K562 (cell line): ENCODE data around the gene CNPY4. TPM values are rescaled to one million over a fixed set of nuclear protein-coding genes. Genes with fewer than 3 reads are reported as not detected.
A peak's percentile ranks its signal among the peaks of the same experiment; 100 is the strongest.

Experiments
- BRD4 ChIP-seq: fragments of 200-600 bp; sonication (generic); IDR thresholded peaks from 2 replicates; pipeline ENCODE4 v1.6.1; 2017; ENCODE audit warnings: inconsistent platforms
- CBX2 ChIP-seq: fragments of 200-600 bp; sonication (generic); IDR thresholded peaks from one replicate; pipeline ENCODE4 v1.6.1; 2012; ENCODE audit warnings: mild to moderate bottlenecking, low read length, inconsistent platforms; ENCODE audit not compliant: insufficient read depth, poor library complexity, severe bottlenecking
- CREM ChIP-seq: IDR thresholded peaks from 2 replicates; pipeline ENCODE4 v1.6.1; 2014; ENCODE audit warnings: antibody characterized with exemption, low read depth
- ETV6 ChIP-seq, 3 experiments: fragments of 150-350 bp in 1 of 3; sonication (generic) in 1 of 3; formaldehyde crosslinking in 1 of 3; IDR thresholded peaks; 2 replicates each; pipeline versions ENCODE4 v1.6.1 to v1.8.0; 2014 to 2022; ENCODE audit warnings: borderline replicate concordance in 2 of 3, low read depth in 2 of 3, antibody characterized with exemption in 1 of 3, low read length in 1 of 3, mild to moderate bottlenecking in 1 of 3, missing genetic modification reagents in 1 of 3
- FIP1L1 ChIP-seq: fragments of 200-400 bp; formaldehyde crosslinking; IDR thresholded peaks from 2 replicates; pipeline ENCODE4 v1.6.1; 2018; ENCODE audit warnings: mild to moderate bottlenecking, low read depth, low read length; ENCODE audit not compliant: poor library complexity, severe bottlenecking
- HLTF ChIP-seq: fragments of 450-650 bp; IDR thresholded peaks from 2 replicates; pipeline ENCODE4 v1.6.1; 2016
- JUND ChIP-seq, 2 experiments: IDR thresholded peaks; 2 replicates in 1 of 2; 3 replicates in 1 of 2; pipeline ENCODE4 v1.6.1; 2011; ENCODE audit warnings: borderline replicate concordance in 2 of 2, low read depth in 2 of 2, low read length in 2 of 2, improper control_type of control experiment in 1 of 2, missing biosample characterization in 1 of 2, missing genetic modification characterization in 1 of 2, missing genetic modification reagents in 1 of 2
- KDM4B ChIP-seq, 2 experiments: fragments of 450-650 bp in 1 of 2; sonication (generic) in 1 of 2; IDR thresholded peaks; 2 replicates each; pipeline ENCODE4 v1.6.1; 2016 to 2017; ENCODE audit warnings: borderline replicate concordance in 2 of 2, antibody characterized with exemption in 1 of 2, low read depth in 1 of 2, mild to moderate bottlenecking in 1 of 2
- KLF13 ChIP-seq: fragments of 450-650 bp; IDR thresholded peaks from 2 replicates; pipeline ENCODE4 v1.6.1; 2016; ENCODE audit warnings: missing genetic modification characterization, low read depth, mild to moderate bottlenecking, missing compliant biosample characterization, moderate library complexity, borderline replicate concordance
- MECOM ChIP-seq: fragments of 250-450 bp; sonication (Bioruptor Pico); IDR thresholded peaks from 2 replicates; pipeline ENCODE4 v1.8.0; 2022; ENCODE audit warnings: inconsistent platforms
- NFRKB ChIP-seq: fragments of 450-650 bp; IDR thresholded peaks from 2 replicates; pipeline ENCODE4 v1.6.1; 2016; ENCODE audit warnings: low read depth
- NR2C1 ChIP-seq, 2 experiments: fragments of 450-650 bp; IDR thresholded peaks; 2 replicates each; pipeline ENCODE4 v1.6.1; 2017; ENCODE audit warnings: mild to moderate bottlenecking in 2 of 2, antibody characterized with exemption in 1 of 2, inconsistent platforms in 1 of 2, missing compliant biosample characterization in 1 of 2, missing genetic modification characterization in 1 of 2
- PHF8 ChIP-seq: fragments of 200-600 bp; sonication (generic); IDR thresholded peaks from 2 replicates; pipeline ENCODE4 v1.6.1; 2012; ENCODE audit warnings: mixed run types, mild to moderate bottlenecking, inconsistent platforms, low read length, moderate library complexity, borderline replicate concordance
- SIN3A ChIP-seq, 2 experiments: fragments of 150-350 bp in 1 of 2; IDR thresholded peaks; 2 replicates each; pipeline ENCODE4 v1.6.1; 2011 to 2016; ENCODE audit warnings: borderline replicate concordance in 2 of 2, low read depth in 2 of 2, low read length in 2 of 2, mild to moderate bottlenecking in 2 of 2, moderate library complexity in 2 of 2; ENCODE audit not compliant: control insufficient read depth in 1 of 2
- SMARCA4 ChIP-seq: fragments of 450-650 bp; IDR thresholded peaks from 2 replicates; pipeline ENCODE4 v1.6.1; 2016
- SREBF2 ChIP-seq: sonication (generic); formaldehyde crosslinking; IDR thresholded peaks from 2 replicates; pipeline ENCODE4 v1.4.0; 2020; ENCODE audit warnings: mild to moderate bottlenecking, missing genetic modification reagents
- SRF ChIP-seq, 2 experiments: fragments of 250-450, 450-650 bp in 1 of 2; sonication (Bioruptor Pico) in 1 of 2; sonication (generic) in 1 of 2; formaldehyde crosslinking; IDR thresholded peaks; 2 replicates each; pipeline versions ENCODE4 v1.5.0 to v1.5.1; 2020 to 2022; ENCODE audit warnings: mild to moderate bottlenecking in 1 of 2, missing genetic modification reagents in 1 of 2
- TARDBP ChIP-seq: fragments of 450-650 bp; IDR thresholded peaks from 2 replicates; pipeline ENCODE4 v1.6.1; 2016
- TBL1XR1 ChIP-seq, 2 experiments: IDR thresholded peaks; 2 replicates each; pipeline ENCODE4 v1.6.1; 2012; ENCODE audit warnings: improper control_type of control experiment in 2 of 2, low read length in 2 of 2, mild to moderate bottlenecking in 1 of 2
- ZNF146 ChIP-seq: IDR thresholded peaks from one replicate; pipeline ENCODE4 v1.6.1; 2018; ENCODE audit warnings: missing compliant biosample characterization; ENCODE audit not compliant: unreplicated experiment
- ZNF253 ChIP-seq: fragments of 250-450 bp; sonication (Bioruptor Pico); conservative IDR thresholded peaks from 2 replicates; pipeline ENCODE4 v1.6.1; 2021; ENCODE audit warnings: mild to moderate bottlenecking
- ZNF699 ChIP-seq: fragments of 250-450 bp; sonication (Bioruptor Pico); IDR thresholded peaks from 2 replicates; pipeline ENCODE4 v1.8.0; 2021; ENCODE audit warnings: mild to moderate bottlenecking, moderate library complexity; ENCODE audit not compliant: insufficient replicate concordance
- ZNF764 ChIP-seq: fragments of 250-450 bp; sonication (Bioruptor Pico); IDR thresholded peaks from 2 replicates; pipeline ENCODE4 v1.4.0; 2020; ENCODE audit warnings: low read depth, mild to moderate bottlenecking, moderate library complexity
- polyA plus RNA-seq, 8 experiments: library from polyadenylated mRNA; depleted of rRNA in 4 of 8; stranded (reverse) in 5 of 8; unstranded in 3 of 8; fragments of >200 nt; fragmentation: Nextera tagmentation in 2 of 8; fragmentation: Illumina TruSeq in 1 of 8; extraction: Ambion mirVana in 2 of 8; extraction: Trizol in 1 of 8; gene quantifications; 2 replicates each; pipeline versions ENCODE4 v1.2.1 to v1.2.3, GENCODE V29; 2011 to 2014; ENCODE audit warnings: inconsistent platforms in 1 of 8, missing spikeins in 1 of 8
- total RNA-seq, 7 experiments: library from RNA; depleted of rRNA in 6 of 7; stranded (reverse); fragments of >200 nt in 6 of 7; fragmentation: Illumina TruSeq in 2 of 7; extraction: Trizol in 2 of 7; gene quantifications; 2 replicates each; pipeline versions ENCODE4 v1.2.1 to v1.2.3, GENCODE V29; 2011 to 2021; ENCODE audit warnings: low replicate concordance in 1 of 7
- TF ChIP-seq, protein P1 (sequence below): sonication (generic); formaldehyde crosslinking; IDR thresholded peaks from 2 replicates; pipeline ENCODE4 v1.4.0; 2020; ENCODE audit warnings: mild to moderate bottlenecking, missing genetic modification reagents
- TF ChIP-seq, protein P2 (sequence below), 2 experiments: fragments of 450-650 bp in 1 of 2; sonication (generic) in 1 of 2; formaldehyde crosslinking; conservative IDR thresholded peaks; 2 replicates each; pipeline versions ENCODE4 v1.4.0 to v1.8.1; 2020 to 2022; ENCODE audit warnings: mild to moderate bottlenecking in 1 of 2, missing genetic modification reagents in 1 of 2

The CNPY4 gene
- total and polyA plus RNA-seq, 9 of the 15 experiments (the other 6 are each of a cell fraction or from before 2014, with no cell fraction given) = 1.9 to 11.2 (median 7.0) TPM

DNA sequence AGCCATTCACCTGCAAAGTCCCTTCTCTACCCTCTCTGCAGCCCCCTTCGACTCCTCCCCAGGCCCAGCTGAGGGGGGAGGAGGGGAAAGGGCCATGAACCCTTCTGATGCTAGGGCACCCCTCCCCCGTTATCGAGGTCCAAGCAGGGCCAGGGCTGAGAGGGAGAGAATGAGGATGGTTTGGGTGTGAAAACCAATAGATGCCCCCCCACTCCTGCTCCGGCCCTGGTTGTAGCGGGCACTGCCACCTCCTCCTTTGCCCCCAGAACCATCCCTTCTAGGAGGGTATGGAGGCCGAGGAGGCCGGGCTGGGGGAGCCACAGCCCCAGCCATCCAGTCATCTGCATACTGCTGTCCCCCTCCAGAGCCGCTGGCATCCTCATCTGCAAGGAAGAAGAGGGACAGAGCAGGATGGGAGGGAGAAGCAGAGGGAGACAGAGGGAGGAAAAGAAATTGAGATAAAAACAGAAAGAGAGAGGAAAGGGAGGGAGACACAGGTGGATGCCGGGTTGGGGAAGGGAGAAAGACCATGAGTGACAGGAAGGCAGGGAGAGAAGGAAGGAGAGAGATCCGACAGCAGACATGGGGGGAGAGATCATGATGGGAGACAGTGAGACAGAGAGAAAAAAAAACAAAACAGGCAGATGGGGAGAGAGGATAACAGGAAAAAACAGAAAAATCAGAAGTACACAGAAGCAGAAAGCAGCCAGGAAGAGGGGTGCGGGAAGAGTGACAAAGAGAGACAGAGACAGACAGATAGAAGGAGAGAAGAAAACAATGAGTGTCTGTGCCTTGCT lies 50.9 kb downstream of the CNPY4 start (continued):
- TF ChIP-seq PHF8 (no peak), BRD4 (no peak), CREM (no peak), ZNF146 (CRISPR knock-in tag) (no peak), KLF13 (tag) (no peak), SREBF2 (CRISPR knock-in tag) (no peak), SMARCA4 (peak; percentile 48; the same call in 1 of the 2 replicates), HLTF (0 out of 2 replicates have a peak, but pooled peaks have one; percentile 37), MECOM (CRISPR knock-in tag) (no peak), NR2C1 (IDR thresholded peaks at IDR 0.05) (no peak), NR2C1 (tag; IDR thresholded peaks at IDR 0.05) (no peak), JUND (IDR thresholded peaks at IDR 0.05; ENCODE audit: borderline replicate concordance, low read depth, low read length) (no peak), JUND (tag; IDR thresholded peaks at IDR 0.05; ENCODE audit: borderline replicate concordance, low read depth, low read length) (no peak), SRF (CRISPR knock-in tag; IDR thresholded peaks at IDR 0.05) (no peak), TARDBP (no peak), ETV6 (IDR thresholded peaks at IDR 0.05; ENCODE audit: borderline replicate concordance in 1 of 2, low read depth in 2 of 2, low read length in 1 of 2) (no peak), ETV6 (CRISPR knock-in tag; IDR thresholded peaks at IDR 0.05; ENCODE audit: borderline replicate concordance) (no peak), FIP1L1 (no peak), SIN3A (IDR thresholded peaks at IDR 0.05; ENCODE audit: borderline replicate concordance in 2 of 2, control insufficient read depth in 1 of 2, low read depth in 2 of 2, low read length in 2 of 2) (no peak), TBL1XR1 (IDR thresholded peaks at IDR 0.05; ENCODE audit: low read length in 2 of 2) (no peak), ZNF253 (CRISPR knock-in tag) (no peak), CBX2 (no peak), KDM4B (IDR thresholded peaks at IDR 0.05; ENCODE audit: borderline replicate concordance in 2 of 2, low read depth in 1 of 2) (no peak), ZNF764 (no peak), ZNF699 (CRISPR knock-in tag) (no peak), NFRKB (no peak)
- TF ChIP-seq, protein P1, sequence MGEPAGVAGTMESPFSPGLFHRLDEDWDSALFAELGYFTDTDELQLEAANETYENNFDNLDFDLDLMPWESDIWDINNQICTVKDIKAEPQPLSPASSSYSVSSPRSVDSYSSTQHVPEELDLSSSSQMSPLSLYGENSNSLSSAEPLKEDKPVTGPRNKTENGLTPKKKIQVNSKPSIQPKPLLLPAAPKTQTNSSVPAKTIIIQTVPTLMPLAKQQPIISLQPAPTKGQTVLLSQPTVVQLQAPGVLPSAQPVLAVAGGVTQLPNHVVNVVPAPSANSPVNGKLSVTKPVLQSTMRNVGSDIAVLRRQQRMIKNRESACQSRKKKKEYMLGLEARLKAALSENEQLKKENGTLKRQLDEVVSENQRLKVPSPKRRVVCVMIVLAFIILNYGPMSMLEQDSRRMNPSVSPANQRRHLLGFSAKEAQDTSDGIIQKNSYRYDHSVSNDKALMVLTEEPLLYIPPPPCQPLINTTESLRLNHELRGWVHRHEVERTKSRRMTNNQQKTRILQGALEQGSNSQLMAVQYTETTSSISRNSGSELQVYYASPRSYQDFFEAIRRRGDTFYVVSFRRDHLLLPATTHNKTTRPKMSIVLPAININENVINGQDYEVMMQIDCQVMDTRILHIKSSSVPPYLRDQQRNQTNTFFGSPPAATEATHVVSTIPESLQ (CRISPR knock-in tag) = no peak
- TF ChIP-seq, protein P2, sequence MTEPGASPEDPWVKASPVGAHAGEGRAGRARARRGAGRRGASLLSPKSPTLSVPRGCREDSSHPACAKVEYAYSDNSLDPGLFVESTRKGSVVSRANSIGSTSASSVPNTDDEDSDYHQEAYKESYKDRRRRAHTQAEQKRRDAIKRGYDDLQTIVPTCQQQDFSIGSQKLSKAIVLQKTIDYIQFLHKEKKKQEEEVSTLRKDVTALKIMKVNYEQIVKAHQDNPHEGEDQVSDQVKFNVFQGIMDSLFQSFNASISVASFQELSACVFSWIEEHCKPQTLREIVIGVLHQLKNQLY (CRISPR knock-in tag; conservative IDR thresholded peaks at IDR 0.05) = no peak
